Uterus (tissue), 2 donors: ENCODE data around the gene NAXE.

Source experiments
- POLR2A ChIP-seq, 2 donors: fragments of 450-650 bp; IDR thresholded peaks; one replicate each; pipeline ENCODE4 v1.6.1; 2016; ENCODE audit warnings: antibody characterized with exemption in 2 of 2, mild to moderate bottlenecking in 1 of 2, moderate library complexity in 1 of 2
- TF ChIP-seq, protein P1 (sequence below), 4 experiments: fragments of 200-600 bp in 2 of 4; fragments of 450-650 bp in 2 of 4; sonication (generic) in 2 of 4; IDR thresholded peaks; one replicate each; pipeline ENCODE4 v1.5.1; 2016 to 2019; ENCODE audit warnings: antibody characterized with exemption in 4 of 4, mild to moderate bottlenecking in 2 of 4, moderate library complexity in 1 of 4

DNA sequence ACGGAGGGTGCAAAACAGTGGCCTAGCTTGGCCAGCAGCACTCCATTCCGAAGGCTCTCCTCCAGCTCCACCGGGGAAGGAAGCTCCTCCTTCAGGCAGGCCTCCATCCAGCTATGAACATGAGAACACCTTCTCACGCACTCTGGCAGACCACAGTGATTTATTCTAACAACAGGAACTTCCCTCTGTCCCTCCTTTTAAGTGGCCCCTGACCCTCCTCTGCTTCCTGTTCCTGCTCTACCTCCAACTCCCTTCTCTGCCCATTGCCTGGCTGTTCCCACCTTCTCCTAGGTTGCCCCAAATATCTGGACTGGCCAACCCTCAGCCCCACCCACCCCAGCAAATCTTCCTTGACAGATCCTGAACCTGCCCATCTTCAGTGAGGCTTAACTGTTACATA, 25.1 kb upstream of the NAXE start:
- TF ChIP-seq, protein P1, sequence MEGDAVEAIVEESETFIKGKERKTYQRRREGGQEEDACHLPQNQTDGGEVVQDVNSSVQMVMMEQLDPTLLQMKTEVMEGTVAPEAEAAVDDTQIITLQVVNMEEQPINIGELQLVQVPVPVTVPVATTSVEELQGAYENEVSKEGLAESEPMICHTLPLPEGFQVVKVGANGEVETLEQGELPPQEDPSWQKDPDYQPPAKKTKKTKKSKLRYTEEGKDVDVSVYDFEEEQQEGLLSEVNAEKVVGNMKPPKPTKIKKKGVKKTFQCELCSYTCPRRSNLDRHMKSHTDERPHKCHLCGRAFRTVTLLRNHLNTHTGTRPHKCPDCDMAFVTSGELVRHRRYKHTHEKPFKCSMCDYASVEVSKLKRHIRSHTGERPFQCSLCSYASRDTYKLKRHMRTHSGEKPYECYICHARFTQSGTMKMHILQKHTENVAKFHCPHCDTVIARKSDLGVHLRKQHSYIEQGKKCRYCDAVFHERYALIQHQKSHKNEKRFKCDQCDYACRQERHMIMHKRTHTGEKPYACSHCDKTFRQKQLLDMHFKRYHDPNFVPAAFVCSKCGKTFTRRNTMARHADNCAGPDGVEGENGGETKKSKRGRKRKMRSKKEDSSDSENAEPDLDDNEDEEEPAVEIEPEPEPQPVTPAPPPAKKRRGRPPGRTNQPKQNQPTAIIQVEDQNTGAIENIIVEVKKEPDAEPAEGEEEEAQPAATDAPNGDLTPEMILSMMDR (IDR thresholded peaks at IDR 0.05), result no peak
- no peak for TF ChIP-seq POLR2A (IDR thresholded peaks at IDR 0.05)
